Body of pancreas (tissue), 4 donors: ENCODE data around the gene HMX2.

Source experiments
- POLR2A ChIP-seq, 3 donors: fragments of 450-650 bp; IDR thresholded peaks; one replicate each; pipeline ENCODE4 v1.6.1; 2016; ENCODE audit warnings: antibody characterized with exemption in 3 of 3, mild to moderate bottlenecking in 2 of 3
- TF ChIP-seq, protein P1 (sequence below), 7 experiments: fragments of 450-650 bp in 4 of 7; fragments of 200-600 bp in 3 of 7; sonication (generic) in 3 of 7; IDR thresholded peaks; one replicate each; pipeline ENCODE4 v1.5.1; 2016 to 2019; ENCODE audit warnings: antibody characterized with exemption in 7 of 7

GRCh38 chr10:123142701-123143161 is 5.2 kb upstream of the HMX2 start:
- TF ChIP-seq, protein P1, sequence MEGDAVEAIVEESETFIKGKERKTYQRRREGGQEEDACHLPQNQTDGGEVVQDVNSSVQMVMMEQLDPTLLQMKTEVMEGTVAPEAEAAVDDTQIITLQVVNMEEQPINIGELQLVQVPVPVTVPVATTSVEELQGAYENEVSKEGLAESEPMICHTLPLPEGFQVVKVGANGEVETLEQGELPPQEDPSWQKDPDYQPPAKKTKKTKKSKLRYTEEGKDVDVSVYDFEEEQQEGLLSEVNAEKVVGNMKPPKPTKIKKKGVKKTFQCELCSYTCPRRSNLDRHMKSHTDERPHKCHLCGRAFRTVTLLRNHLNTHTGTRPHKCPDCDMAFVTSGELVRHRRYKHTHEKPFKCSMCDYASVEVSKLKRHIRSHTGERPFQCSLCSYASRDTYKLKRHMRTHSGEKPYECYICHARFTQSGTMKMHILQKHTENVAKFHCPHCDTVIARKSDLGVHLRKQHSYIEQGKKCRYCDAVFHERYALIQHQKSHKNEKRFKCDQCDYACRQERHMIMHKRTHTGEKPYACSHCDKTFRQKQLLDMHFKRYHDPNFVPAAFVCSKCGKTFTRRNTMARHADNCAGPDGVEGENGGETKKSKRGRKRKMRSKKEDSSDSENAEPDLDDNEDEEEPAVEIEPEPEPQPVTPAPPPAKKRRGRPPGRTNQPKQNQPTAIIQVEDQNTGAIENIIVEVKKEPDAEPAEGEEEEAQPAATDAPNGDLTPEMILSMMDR (IDR thresholded peaks at IDR 0.05) = no peak
- TF ChIP-seq POLR2A (IDR thresholded peaks at IDR 0.05) = no peak
